Neural crest cell (in vitro differentiated cells): ENCODE data around the gene MEPCE. TPM values are rescaled to one million over a fixed set of nuclear protein-coding genes. Genes with fewer than 3 reads are reported as not detected.
"Not testable (repeated sequence)": the region's sequence is repeated elsewhere in the genome, so short reads cannot be mapped to it uniquely, and the experiment has no call there.

Experiments
- DNase-seq: peaks from one replicate; pipeline ENCODE4 v3.0.0; 2021; ENCODE audit warnings: low read depth, mixed read lengths, low spot score
- H3K27ac Mint-ChIP-seq: one replicate; pipeline ENCODE4 v1.8.0; 2021; ENCODE audit warnings: mild to moderate bottlenecking, mixed read lengths; ENCODE audit not compliant: unreplicated experiment
- H3K27me3 Mint-ChIP-seq: 2 replicates; pipeline ENCODE4 v1.8.0; 2021; ENCODE audit warnings: low read depth, mild to moderate bottlenecking, mixed read lengths
- H3K36me3 Mint-ChIP-seq: 2 replicates; pipeline ENCODE4 v1.8.0; 2021; ENCODE audit warnings: low read depth, mild to moderate bottlenecking, mixed read lengths
- H3K4me1 Mint-ChIP-seq: 2 replicates; pipeline ENCODE4 v1.8.0; 2021; ENCODE audit warnings: mixed read lengths
- H3K4me3 Mint-ChIP-seq: one replicate; pipeline ENCODE4 v1.8.0; 2021; ENCODE audit warnings: mild to moderate bottlenecking, mixed read lengths
- H3K9me3 Mint-ChIP-seq: 2 replicates; pipeline ENCODE4 v1.8.0; 2021; ENCODE audit warnings: mixed read lengths
- long read RNA-seq: library from polyadenylated mRNA; unstranded; transcript quantifications from one replicate; pipeline ENCODE4 v2.0.0, GENCODE V29; 2020
- total RNA-seq: library from RNA; stranded (reverse); gene quantifications from 2 replicates; pipeline ENCODE4 v1.2.1, GENCODE V29; 2021
- TF ChIP-seq, protein P1 (sequence below): fragments of 200-600 bp; sonication (generic); conservative IDR thresholded peaks from 2 replicates; pipeline ENCODE4 v1.5.0; 2021; ENCODE audit warnings: antibody characterized with exemption, mild to moderate bottlenecking

MEPCE gene, protein sequence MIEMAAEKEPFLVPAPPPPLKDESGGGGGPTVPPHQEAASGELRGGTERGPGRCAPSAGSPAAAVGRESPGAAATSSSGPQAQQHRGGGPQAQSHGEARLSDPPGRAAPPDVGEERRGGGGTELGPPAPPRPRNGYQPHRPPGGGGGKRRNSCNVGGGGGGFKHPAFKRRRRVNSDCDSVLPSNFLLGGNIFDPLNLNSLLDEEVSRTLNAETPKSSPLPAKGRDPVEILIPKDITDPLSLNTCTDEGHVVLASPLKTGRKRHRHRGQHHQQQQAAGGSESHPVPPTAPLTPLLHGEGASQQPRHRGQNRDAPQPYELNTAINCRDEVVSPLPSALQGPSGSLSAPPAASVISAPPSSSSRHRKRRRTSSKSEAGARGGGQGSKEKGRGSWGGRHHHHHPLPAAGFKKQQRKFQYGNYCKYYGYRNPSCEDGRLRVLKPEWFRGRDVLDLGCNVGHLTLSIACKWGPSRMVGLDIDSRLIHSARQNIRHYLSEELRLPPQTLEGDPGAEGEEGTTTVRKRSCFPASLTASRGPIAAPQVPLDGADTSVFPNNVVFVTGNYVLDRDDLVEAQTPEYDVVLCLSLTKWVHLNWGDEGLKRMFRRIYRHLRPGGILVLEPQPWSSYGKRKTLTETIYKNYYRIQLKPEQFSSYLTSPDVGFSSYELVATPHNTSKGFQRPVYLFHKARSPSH
- 46.9 and 49.8 TPM in 2 replicates for total RNA-seq
- long read RNA-seq, partial matches to known transcripts = 1 of 4 reads
- long read RNA-seq, other reads (novel, unspliced or antisense) = 0 of 4 reads

DNA sequence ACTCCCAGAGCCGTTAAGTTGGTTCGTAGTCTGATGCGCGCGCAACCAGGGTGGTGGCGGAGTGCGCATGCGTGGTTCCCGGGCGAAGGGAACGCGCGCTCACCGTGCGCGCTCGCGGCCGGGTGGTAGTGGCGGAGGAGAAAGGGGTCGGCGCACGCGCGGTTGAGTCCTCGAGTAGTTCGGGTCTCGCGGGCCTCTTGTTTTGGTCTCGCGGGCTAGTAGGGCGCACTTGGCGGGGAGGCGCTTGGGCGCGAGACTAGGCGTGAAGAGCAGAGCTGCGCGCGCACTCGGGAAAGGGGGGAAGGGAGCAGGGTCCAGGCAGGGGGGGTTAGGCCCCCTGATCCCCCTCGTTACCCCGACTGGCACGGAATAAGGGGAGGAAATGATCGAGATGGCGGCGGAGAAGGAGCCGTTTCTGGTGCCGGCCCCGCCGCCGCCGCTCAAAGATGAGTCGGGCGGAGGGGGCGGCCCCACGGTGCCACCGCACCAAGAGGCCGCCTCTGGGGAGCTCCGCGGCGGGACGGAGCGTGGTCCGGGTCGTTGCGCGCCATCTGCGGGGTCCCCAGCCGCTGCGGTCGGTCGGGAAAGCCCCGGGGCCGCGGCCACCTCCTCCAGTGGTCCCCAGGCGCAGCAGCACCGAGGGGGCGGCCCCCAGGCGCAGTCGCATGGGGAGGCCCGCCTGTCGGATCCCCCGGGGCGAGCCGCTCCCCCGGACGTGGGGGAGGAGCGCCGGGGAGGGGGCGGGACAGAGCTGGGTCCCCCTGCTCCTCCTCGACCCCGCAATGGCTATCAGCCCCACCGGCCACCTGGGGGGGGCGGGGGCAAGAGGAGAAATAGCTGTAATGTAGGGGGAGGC lies at the start of gene MEPCE:
MEPCE (plus strand) TSS at position 195 of the 856 bp plus-strand sequence; CDS start at position 383, 188 bp downstream.
- TF ChIP-seq, protein P1, sequence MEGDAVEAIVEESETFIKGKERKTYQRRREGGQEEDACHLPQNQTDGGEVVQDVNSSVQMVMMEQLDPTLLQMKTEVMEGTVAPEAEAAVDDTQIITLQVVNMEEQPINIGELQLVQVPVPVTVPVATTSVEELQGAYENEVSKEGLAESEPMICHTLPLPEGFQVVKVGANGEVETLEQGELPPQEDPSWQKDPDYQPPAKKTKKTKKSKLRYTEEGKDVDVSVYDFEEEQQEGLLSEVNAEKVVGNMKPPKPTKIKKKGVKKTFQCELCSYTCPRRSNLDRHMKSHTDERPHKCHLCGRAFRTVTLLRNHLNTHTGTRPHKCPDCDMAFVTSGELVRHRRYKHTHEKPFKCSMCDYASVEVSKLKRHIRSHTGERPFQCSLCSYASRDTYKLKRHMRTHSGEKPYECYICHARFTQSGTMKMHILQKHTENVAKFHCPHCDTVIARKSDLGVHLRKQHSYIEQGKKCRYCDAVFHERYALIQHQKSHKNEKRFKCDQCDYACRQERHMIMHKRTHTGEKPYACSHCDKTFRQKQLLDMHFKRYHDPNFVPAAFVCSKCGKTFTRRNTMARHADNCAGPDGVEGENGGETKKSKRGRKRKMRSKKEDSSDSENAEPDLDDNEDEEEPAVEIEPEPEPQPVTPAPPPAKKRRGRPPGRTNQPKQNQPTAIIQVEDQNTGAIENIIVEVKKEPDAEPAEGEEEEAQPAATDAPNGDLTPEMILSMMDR = no peak
- Mint-ChIP-seq H3K9me3 (no peaks in the 10 kb centered on the region), H3K36me3 (peaks cover 23% of the 10 kb centered on the region), H3K27ac (peak within 1 kb of the TSS; percentile 100), H3K4me3 (peak within 1 kb of the TSS; percentile 97), H3K27me3 (peaks cover 23% of the 10 kb centered on the region), H3K4me1 (peaks cover 50% of the 10 kb centered on the region)
- peak; percentile 100 for DNase-seq

DNA sequence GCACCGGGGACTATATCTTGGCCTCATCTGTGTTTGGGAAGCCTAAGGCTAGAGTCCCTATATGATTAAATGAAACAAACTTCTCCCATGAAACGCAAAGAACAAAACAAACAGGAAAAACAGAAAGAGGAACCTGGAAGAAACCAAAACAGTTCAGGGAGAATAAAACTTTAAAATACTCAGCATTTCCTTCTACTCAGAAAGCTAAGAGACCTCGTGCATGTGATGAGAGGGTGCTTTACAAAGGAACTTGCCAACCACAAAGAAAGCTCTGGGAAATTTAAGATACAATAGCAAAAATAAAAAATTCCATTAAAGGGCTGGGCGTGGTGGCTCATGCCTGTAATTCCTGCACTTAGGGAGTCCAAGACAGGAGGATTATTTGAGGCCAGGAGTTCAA lies 49.4 kb upstream of the MEPCE start:
- TF ChIP-seq, protein P1 = no peak
- DNase-seq = no peak
- Mint-ChIP-seq H3K27me3 (no peaks in the 10 kb centered on the region), H3K4me1 (no peaks in the 10 kb centered on the region), H3K9me3 (no peaks in the 10 kb centered on the region), H3K27ac (no peak overlapping the region), H3K36me3 (no peaks in the 10 kb centered on the region), H3K4me3 (no peak overlapping the region)

DNA sequence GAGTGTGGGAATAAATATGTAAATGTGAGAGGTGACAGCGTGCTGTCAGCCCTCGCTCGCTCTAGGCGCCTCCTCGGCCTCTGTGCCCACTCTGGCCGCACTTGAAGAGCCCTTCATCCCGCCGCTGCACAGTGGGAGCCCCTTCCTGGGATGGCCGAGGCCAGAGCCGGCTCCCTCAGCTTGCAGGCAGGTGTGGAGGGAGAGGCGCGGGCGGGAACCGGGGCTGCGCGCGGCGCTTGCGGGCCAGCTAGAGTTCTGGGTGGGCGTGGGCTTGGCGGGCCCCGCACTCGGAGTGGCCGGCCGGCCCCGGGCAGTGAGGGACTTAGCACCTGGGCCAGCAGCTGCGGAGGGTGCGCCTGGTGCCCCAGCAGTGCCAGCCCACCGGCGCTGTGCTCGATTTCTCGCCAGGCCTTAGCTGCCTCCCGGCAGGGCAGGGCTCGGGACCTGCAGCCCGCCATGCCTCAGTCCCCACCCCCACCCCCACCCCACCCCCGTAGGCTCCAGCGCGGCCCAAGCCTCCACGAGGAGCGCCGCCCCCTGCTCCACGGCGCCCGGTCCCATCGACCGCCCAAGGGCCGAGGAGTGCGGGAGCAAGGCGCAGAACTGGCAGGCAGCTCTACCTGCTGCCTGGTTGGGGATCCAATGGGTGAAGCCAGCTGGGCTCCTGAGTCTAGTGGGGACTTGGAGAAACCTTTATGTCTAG lies 47.9 kb upstream of the MEPCE start:
- not testable (repeated sequence) for H3K9me3 Mint-ChIP-seq, H3K4me1 Mint-ChIP-seq, H3K4me3 Mint-ChIP-seq, H3K27me3 Mint-ChIP-seq, DNase-seq, H3K27ac Mint-ChIP-seq, H3K36me3 Mint-ChIP-seq

DNA sequence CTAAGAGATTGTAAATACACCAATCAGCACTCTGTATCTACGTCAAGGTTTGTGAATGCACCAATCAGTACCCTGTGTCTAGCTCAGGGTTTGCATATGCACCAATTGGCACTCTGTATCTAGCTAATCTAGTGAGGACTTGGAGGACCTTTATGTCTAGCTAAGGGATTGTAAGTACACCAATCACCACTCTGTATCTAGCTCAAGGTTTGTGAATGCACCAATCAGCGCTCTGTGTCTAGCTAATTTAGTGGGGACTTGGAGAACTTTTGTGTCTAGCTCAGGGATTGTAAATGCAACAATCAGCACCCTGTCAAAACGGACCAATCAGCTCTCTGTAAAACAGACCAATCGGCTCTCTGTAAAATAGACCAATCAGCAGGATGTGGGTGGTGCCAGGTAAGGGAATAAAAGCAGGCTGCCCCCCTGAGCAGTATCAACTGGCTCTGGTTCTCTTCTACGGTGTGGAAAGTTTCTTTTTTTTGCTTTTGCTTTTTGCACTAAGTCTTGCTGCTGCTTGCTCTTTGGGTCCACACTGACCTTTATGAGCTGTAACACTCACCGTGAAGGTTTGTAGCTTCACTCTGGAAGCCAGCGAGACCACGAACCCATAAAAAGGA lies 47.3 kb upstream of the MEPCE start:
- not testable (repeated sequence) for H3K36me3 Mint-ChIP-seq, H3K4me3 Mint-ChIP-seq, H3K27me3 Mint-ChIP-seq, DNase-seq, H3K4me1 Mint-ChIP-seq, H3K9me3 Mint-ChIP-seq, H3K27ac Mint-ChIP-seq

DNA sequence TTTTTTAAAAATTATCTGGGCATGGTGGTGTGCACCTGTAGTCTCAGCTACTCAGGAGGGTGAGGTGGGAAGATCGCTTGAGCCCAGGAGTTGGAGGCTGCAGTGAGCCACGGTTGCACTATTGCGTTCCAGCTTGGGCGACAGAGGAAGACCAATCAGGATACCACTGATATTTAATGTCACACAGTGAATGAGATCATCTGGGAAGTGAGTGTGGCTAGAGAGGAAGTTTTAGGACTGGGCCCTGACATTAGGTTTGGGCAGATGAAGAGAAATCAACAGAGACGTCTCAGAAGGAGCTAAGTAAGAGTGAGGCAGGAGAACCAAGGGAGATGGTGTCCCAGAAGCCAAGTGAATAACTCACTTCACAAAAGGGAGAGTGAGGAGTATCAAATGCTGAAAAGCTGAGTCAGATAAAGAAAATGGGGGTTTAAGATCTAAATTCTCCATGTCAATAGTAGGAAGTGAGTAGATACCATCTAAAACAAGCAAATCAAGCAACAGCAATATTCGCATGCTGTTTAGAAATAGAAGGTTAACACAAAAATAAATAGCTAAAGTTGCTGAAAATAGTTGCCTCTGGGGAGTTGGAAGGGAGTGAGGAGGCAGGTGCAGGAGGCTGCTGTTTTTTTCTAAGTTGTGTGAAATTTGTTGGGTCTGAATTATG lies 44.9 kb upstream of the MEPCE start:
- Mint-ChIP-seq H3K4me1 (no peaks in the 10 kb centered on the region), H3K36me3 (no peaks in the 10 kb centered on the region), H3K9me3 (no peaks in the 10 kb centered on the region), H3K27me3 (no peaks in the 10 kb centered on the region), H3K27ac (no peak overlapping the region), H3K4me3 (no peak overlapping the region)
- TF ChIP-seq, protein P1 = no peak
- DNase-seq = no peak
